Tibial nerve (tissue), 4 donors: ENCODE results near the gene COPS8. TPM values are rescaled to one million over a fixed set of nuclear protein-coding genes. Genes with fewer than 3 reads are reported as not detected.

Experiments used
- DNase-seq, 2 donors: peaks; one replicate each; pipeline ENCODE4 v3.0.0-alpha.2; 2019; ENCODE audit warnings: low spot score in 2 of 2
- H3K27ac ChIP-seq, 4 donors: fragments of 200-600 bp; sonication (generic) in 3 of 4; one replicate each; pipeline ENCODE4 v1.5.1; 2017 to 2019; ENCODE audit warnings: mild to moderate bottlenecking in 1 of 4
- H3K27me3 ChIP-seq, 2 donors: fragments of 200-600 bp; sonication (generic) in 1 of 2; one replicate each; pipeline versions ENCODE4 v1.5.1 to v1.6.0; 2017 to 2019
- H3K36me3 ChIP-seq, 3 donors: fragments of 200-600 bp; sonication (generic); one replicate each; pipeline ENCODE4 v1.5.1; 2018 to 2019
- H3K4me1 ChIP-seq, 4 donors: fragments of 200-600 bp; sonication (generic) in 3 of 4; one replicate each; pipeline ENCODE4 v1.5.1; 2017 to 2019
- H3K4me3 ChIP-seq, 4 donors: fragments of 200-600 bp; sonication (generic) in 3 of 4; one replicate each; pipeline ENCODE4 v1.5.1; 2017 to 2019; ENCODE audit warnings: mild to moderate bottlenecking in 1 of 4, moderate library complexity in 1 of 4
- H3K9me3 ChIP-seq, 4 donors: fragments of 200-600 bp; sonication (generic) in 3 of 4; one replicate each; pipeline ENCODE4 v1.5.1; 2017 to 2019
- EP300 ChIP-seq, 2 donors: sonication (generic); formaldehyde crosslinking; IDR thresholded peaks; one replicate each; pipeline ENCODE4 v1.6.1; 2017; ENCODE audit warnings: antibody characterized with exemption in 2 of 2, mild to moderate bottlenecking in 1 of 2
- POLR2A ChIP-seq, 2 donors: fragments of 450-650 bp; IDR thresholded peaks; one replicate each; pipeline ENCODE4 v1.6.1; 2017; ENCODE audit warnings: antibody characterized with exemption in 2 of 2, mild to moderate bottlenecking in 2 of 2, moderate library complexity in 2 of 2
- WGBS, 2 donors: methylation state at CpG; one replicate each; pipeline ENCODE4 v1.1.5; 2018; 5-methylcytosine and 5-hydroxymethylcytosine counted together
- total RNA-seq, 4 donors: library from RNA; depleted of rRNA; stranded (reverse); fragments of >200 nt; gene quantifications; one replicate each; pipeline ENCODE4 v1.1.0, GENCODE V29; 2016
- TF ChIP-seq, protein P1 (sequence below), 5 experiments: fragments of 200-600 bp in 3 of 5; fragments of 450-650 bp in 2 of 5; sonication (generic) in 3 of 5; IDR thresholded peaks; one replicate each; pipeline ENCODE4 v1.5.1; 2016 to 2019; ENCODE audit warnings: antibody characterized with exemption in 5 of 5, mild to moderate bottlenecking in 3 of 5, moderate library complexity in 2 of 5

The COPS8 gene
- total RNA-seq, 4 donors from 2014 or later: 69.6 to 93.1 (median 80.2) TPM

DNA sequence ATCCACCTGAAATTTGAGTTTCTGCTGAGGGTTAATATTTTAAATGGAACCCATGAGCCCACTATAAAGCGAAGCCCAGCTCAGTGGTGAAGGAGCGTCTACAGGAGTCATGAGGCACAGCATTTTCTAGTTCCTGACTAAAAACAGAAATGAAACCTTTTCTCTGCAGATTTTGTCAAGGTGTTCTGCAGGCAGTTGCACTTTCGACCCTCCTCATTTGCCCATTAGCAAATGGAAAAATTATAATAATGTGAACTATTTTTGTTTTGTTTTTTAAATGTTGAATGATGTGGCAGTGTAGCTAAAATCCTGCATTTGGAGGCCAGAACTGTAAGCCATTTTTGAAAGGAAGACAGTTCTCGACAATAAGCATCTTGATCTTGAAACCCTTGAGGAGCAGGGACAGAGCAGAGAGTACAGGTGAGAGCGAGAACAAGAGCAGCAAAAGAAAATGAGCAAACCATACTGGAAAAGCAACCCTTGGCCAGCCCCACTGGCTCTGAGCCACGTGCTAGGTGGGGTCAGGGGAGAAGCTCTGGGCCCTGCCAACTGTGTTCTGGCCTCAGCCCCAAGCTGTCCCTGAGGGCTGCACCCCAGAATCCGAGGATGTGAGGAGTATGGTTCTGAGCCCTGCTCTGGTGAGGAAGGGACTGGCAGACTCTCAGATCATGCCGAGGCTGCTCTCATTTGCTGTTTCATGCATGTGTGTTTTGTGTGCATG lies 26.4 kb upstream of the COPS8 start:
- Histone ChIP-seq H3K9me3 (no peaks in the 10 kb centered on the region), H3K4me3 (no peak overlapping the region), H3K27me3 (no peaks in the 10 kb centered on the region), H3K36me3 (no peaks in the 10 kb centered on the region), H3K27ac (no peak overlapping the region), H3K4me1 (peaks cover 0 to 17% (median 2%) of the 10 kb centered on the region in 4 donors)
- no peak for DNase-seq
- 80 to 88% methylated on average over 7 to 8 of the region's 8 CpGs for WGBS, 2 donors
- TF ChIP-seq POLR2A (IDR thresholded peaks at IDR 0.05): no peak
- no peak for TF ChIP-seq EP300 (IDR thresholded peaks at IDR 0.05)
- TF ChIP-seq, protein P1, sequence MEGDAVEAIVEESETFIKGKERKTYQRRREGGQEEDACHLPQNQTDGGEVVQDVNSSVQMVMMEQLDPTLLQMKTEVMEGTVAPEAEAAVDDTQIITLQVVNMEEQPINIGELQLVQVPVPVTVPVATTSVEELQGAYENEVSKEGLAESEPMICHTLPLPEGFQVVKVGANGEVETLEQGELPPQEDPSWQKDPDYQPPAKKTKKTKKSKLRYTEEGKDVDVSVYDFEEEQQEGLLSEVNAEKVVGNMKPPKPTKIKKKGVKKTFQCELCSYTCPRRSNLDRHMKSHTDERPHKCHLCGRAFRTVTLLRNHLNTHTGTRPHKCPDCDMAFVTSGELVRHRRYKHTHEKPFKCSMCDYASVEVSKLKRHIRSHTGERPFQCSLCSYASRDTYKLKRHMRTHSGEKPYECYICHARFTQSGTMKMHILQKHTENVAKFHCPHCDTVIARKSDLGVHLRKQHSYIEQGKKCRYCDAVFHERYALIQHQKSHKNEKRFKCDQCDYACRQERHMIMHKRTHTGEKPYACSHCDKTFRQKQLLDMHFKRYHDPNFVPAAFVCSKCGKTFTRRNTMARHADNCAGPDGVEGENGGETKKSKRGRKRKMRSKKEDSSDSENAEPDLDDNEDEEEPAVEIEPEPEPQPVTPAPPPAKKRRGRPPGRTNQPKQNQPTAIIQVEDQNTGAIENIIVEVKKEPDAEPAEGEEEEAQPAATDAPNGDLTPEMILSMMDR (IDR thresholded peaks at IDR 0.05): no peak

DNA sequence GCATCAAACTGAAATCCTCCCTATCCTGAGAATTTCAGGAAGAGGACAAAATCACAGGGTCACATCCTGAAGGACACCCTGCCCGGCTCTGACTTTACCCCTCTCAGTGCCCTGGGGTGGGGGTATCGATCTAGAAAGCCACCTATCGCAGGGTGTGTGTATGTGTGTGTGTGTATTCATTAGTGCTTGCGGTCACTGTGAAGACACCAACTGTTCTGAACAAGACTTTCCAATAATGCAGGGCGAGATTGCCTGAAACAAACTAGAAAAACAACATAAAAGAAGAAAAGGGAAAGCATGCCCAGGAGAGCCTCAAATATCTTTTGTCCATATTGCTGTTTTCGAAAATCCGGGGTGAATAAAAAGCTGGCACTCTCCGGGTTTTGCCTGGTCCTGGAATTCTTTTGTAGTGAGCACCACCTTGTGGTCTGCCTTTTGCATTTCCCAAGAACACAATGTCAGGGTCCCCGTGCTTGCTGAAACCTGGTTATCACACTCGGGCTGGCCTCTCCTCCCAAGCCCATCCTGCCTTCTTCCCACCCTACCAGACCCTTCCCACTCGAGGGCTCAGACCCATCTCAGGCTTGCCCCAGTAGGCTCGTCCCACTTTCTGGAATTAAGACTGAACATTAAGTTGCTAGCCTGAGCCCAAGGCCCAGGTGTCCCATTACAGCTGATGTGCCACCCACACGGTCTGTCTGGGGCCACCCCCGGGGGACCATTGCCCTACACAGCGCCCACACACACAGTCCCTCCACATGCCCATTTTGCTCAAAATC lies 25.0 kb upstream of the COPS8 start:
- WGBS, 2 donors: 18 to 25% methylated on average over 15 of the region's 15 CpGs
- DNase-seq: peak in 1 of 2 donors; percentile 68
- H3K27me3 ChIP-seq: no peaks in the 10 kb centered on the region
- H3K9me3 ChIP-seq: no peaks in the 10 kb centered on the region
- TF ChIP-seq, protein P1 (IDR thresholded peaks at IDR 0.05): peak; percentile 46 to 87 (median 66)
- TF ChIP-seq EP300 (IDR thresholded peaks at IDR 0.05): no peak
- H3K4me1 ChIP-seq: peaks cover 0 to 17% (median 2%) of the 10 kb centered on the region in 4 donors
- no peaks in the 10 kb centered on the region for H3K36me3 ChIP-seq
- H3K27ac ChIP-seq: peak overlapping the region in 1 of 4 donors; percentile 20
- peak overlapping the region in 1 of 4 donors; percentile 16 for H3K4me3 ChIP-seq

DNA sequence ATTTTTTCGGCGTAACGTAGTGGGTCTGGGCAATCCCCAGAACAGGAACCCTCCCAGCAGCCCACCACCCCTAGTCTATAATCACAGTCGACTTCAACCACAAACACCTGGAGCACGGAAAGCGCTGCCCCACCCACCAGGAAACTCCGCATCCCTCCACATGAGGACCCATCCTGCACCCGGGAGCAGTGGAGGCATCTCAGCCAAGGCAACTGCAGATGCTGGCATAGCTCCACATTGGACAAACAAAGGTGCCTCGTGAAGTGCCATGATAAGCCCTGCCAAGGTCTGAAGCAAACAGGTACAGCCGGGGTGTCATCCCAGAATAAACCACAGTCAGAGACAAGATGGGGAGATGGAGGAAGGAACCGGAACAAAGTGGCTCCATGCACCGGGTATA lies 24.3 kb upstream of the COPS8 start:
- Histone ChIP-seq H3K4me3 (no peak overlapping the region), H3K27ac (no peak overlapping the region), H3K27me3 (no peaks in the 10 kb centered on the region), H3K36me3 (no peaks in the 10 kb centered on the region), H3K4me1 (peaks cover 0 to 11% (median 2%) of the 10 kb centered on the region in 4 donors), H3K9me3 (no peaks in the 10 kb centered on the region)
- DNase-seq: no peak
- 74 to 88% methylated on average over 12 of the region's 12 CpGs for WGBS, 2 donors
- TF ChIP-seq, protein P1 (IDR thresholded peaks at IDR 0.05): no peak
- no peak for TF ChIP-seq POLR2A (IDR thresholded peaks at IDR 0.05)
- TF ChIP-seq EP300 (IDR thresholded peaks at IDR 0.05): no peak

DNA sequence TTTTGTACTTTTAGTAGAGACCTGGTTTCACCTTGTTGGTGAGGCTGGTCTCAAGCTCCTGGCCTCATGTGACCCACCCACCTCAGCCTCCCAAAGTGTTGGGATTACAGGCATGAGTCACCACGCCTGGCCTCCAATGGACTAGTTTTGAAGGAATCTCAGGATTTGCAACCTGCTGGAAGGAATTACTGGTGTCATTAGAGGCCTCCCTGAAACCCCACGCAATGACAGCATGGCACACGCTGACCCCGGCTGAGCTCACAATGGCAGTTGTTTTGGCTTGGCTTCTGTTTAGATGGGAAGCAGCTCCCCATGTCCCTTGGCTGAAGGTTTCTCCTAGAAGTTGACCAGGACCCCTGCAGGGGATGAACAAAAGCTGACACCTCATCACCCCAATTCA lies 23.1 kb upstream of the COPS8 start:
- 74 to 75% methylated on average over 3 to 4 of the region's 4 CpGs for WGBS, 2 donors
- Histone ChIP-seq H3K9me3 (no peaks in the 10 kb centered on the region), H3K27me3 (no peaks in the 10 kb centered on the region), H3K4me3 (no peak overlapping the region), H3K36me3 (no peaks in the 10 kb centered on the region), H3K4me1 (peaks cover 0 to 11% (median 2%) of the 10 kb centered on the region in 4 donors), H3K27ac (no peak overlapping the region)
- TF ChIP-seq EP300 (IDR thresholded peaks at IDR 0.05) (no peak), POLR2A (IDR thresholded peaks at IDR 0.05) (no peak)
- TF ChIP-seq, protein P1 (IDR thresholded peaks at IDR 0.05): no peak
- DNase-seq: no peak
